ENCODE results near the gene RPL3.
"Not testable (repeated sequence)": the region's sequence is repeated elsewhere in the genome, so short reads cannot be mapped to it uniquely, and the experiment has no call there.

The RPL3 gene

GRCh38 chr22:39319284-39320022 is at the start of gene RPL3:
Gene RPL3, minus strand, starts transcription at chr22:39319623. Its CDS starts 26 bp downstream, at chr22:39319597.
- peak; percentile 13 for FAIRE-seq

GRCh38 chr22:39369186-39369585 is 49.8 kb upstream of the RPL3 start:
- FAIRE-seq: no peak

- FAIRE-seq: no peak
Measured at GRCh38 chr22:39368461-39368911, 49.1 kb upstream of the RPL3 start.

GRCh38 chr22:39367035-39367434 is 47.6 kb upstream of the RPL3 start:
- FAIRE-seq: no peak

- FAIRE-seq: no peak
Measured at GRCh38 chr22:39365492-39365780, 46.0 kb upstream of the RPL3 start.

GRCh38 chr22:39364714-39365491 is 45.5 kb upstream of the RPL3 start:
- no peak for FAIRE-seq

GRCh38 chr22:39363751-39364515 is 44.5 kb upstream of the RPL3 start:
- FAIRE-seq: no peak

GRCh38 chr22:39362932-39363331 is 43.5 kb upstream of the RPL3 start:
- no peak for FAIRE-seq

- no peak for FAIRE-seq
Measured at GRCh38 chr22:39362271-39362670, 42.8 kb upstream of the RPL3 start.

- FAIRE-seq: no peak
Measured at GRCh38 chr22:39361496-39361895, 42.1 kb upstream of the RPL3 start.

- FAIRE-seq: no peak
Measured at GRCh38 chr22:39360674-39361413, 41.4 kb upstream of the RPL3 start.

GRCh38 chr22:39360242-39360641 is 40.8 kb upstream of the RPL3 start:
- no peak for FAIRE-seq

- FAIRE-seq: no peak
Measured at GRCh38 chr22:39359659-39360195, 40.3 kb upstream of the RPL3 start.

GRCh38 chr22:39358197-39358596 is 38.8 kb upstream of the RPL3 start:
- FAIRE-seq: not testable (repeated sequence)

GRCh38 chr22:39357110-39358108 is 38.0 kb upstream of the RPL3 start:
- FAIRE-seq: not testable (repeated sequence)

- no peak for FAIRE-seq
Measured at GRCh38 chr22:39356464-39356863, 37.0 kb upstream of the RPL3 start.

GRCh38 chr22:39355805-39356204 is 36.4 kb upstream of the RPL3 start:
- FAIRE-seq: not testable (repeated sequence)

- no peak for FAIRE-seq
Measured at GRCh38 chr22:39355080-39355479, 35.7 kb upstream of the RPL3 start.

- FAIRE-seq: no peak
Measured at GRCh38 chr22:39353346-39353745, 33.9 kb upstream of the RPL3 start.

GRCh38 chr22:39352306-39352891 is 33.0 kb upstream of the RPL3 start:
- no peak for FAIRE-seq

GRCh38 chr22:39351689-39352214 is 32.3 kb upstream of the RPL3 start:
- FAIRE-seq: no peak
